PC-3 (cell line): ENCODE measurements around the gene IGSF22.

ENCODE experiments used
- CTCF ChIP-seq: fragments of 300-600 bp; sonication (generic); conservative IDR thresholded peaks from 2 replicates; pipeline ENCODE4 v1.5.1; 2017; ENCODE audit warnings: antibody characterized with exemption, low read depth, mild to moderate bottlenecking, low read length
- EZH2 ChIP-seq: fragments of 300-600 bp; sonication (generic); IDR thresholded peaks from one replicate; pipeline ENCODE4 v1.6.1; 2017; ENCODE audit warnings: antibody characterized with exemption, mild to moderate bottlenecking, low read length; ENCODE audit not compliant: unreplicated experiment
- EZH2phosphoT487 ChIP-seq: fragments of 300-600 bp; sonication (generic); IDR thresholded peaks from 2 replicates; pipeline ENCODE4 v1.6.1; 2018; ENCODE audit warnings: mild to moderate bottlenecking, antibody characterized with exemption, low read length, borderline replicate concordance

- TF ChIP-seq CTCF (no peak), EZH2phosphoT487 (no peak), EZH2 (no peak)
Measured at GRCh38 chr11:18700375-18700774, 25.6 kb downstream of the IGSF22 start.
